HG02588 (cell line): Measurements from ENCODE around the gene AMBP.

Source experiments
- ATAC-seq: cut with Tn5 transposase; IDR thresholded peaks from one replicate; pipeline ENCODE4 v1.9.1; 2021; ENCODE audit warnings: mild to moderate bottlenecking, moderate library complexity; ENCODE audit not compliant: unreplicated experiment

AMBP gene

GRCh38 chr9:114014044-114014443 is 64.1 kb downstream of the AMBP start:
- no peak for ATAC-seq

GRCh38 chr9:114012126-114012525 is 66.0 kb downstream of the AMBP start:
- ATAC-seq, result no peak

GRCh38 chr9:114011313-114011712 is 66.8 kb downstream of the AMBP start:
- ATAC-seq, result no peak
